K562 (cell line): ENCODE measurements around the gene SPTLC2. TPM values are rescaled to one million over a fixed set of nuclear protein-coding genes. Genes with fewer than 3 reads are reported as not detected.

ENCODE experiments used
- ATAC-seq: fragments of 200-7000 bp; cut with Tn5 transposase; 3 replicates; pipeline ENCODE4 v1.9.1; 2020; ENCODE audit warnings: moderate library complexity
- BruUV-seq: library from RNA; stranded (reverse); fragments of 400-500 nt; replicated peaks from 2 replicates; lab custom pipeline; 2021; lab: Mats Ljungman, UMichigan
- CTCF ChIA-PET: fragments of 300-600 bp; formaldehyde crosslinking; extraction: SDS; loops from one replicate; lab custom pipeline; 2021; ENCODE audit warnings: low intra/inter-chr PET ratio; lab: Yijun Ruan, JAX
- POLR2A ChIA-PET: fragments of 300-600, 350-650 bp; sonication (Branson Sonifier 250); formaldehyde crosslinking; extraction: SDS; loops from one replicate; lab custom pipeline; 2021; ENCODE audit warnings: antibody characterized with exemption, inconsistent platforms; lab: Yijun Ruan, JAX
- DNase-seq, 4 experiments: peaks; one replicate each; pipeline versions ENCODE4 v3.0.0 to v3.0.0-alpha.2; 2011 to 2018; ENCODE audit warnings: low spot score in 3 of 4, mixed read lengths in 3 of 4; ENCODE audit errors: extremely low read depth in 1 of 4
- FAIRE-seq: peaks from 2 replicates; lab custom pipeline; 2011; peaks lifted over from hg19 to GRCh38; lab: Jason Lieb, UNC
- H2AFZ ChIP-seq: 2 replicates; pipeline ENCODE4 v1.6.0; 2011; ENCODE audit warnings: low read depth, low read length, control low read depth, inconsistent platforms
- H3K27ac ChIP-seq: fragments of 200-600 bp; 3 replicates; pipeline ENCODE4 v1.8.0; 2011; ENCODE audit warnings: low read depth, mild to moderate bottlenecking, control low read depth, inconsistent platforms, low read length, moderate library complexity, mixed read lengths; ENCODE audit errors: extremely low read depth
- H3K27me3 ChIP-seq, 2 experiments: fragments of 300-600 bp in 1 of 2; 2 replicates in 1 of 2; 3 replicates in 1 of 2; pipeline versions ENCODE4 v1.6.0 to v1.8.0; 2011; ENCODE audit warnings: inconsistent platforms in 2 of 2, low read length in 2 of 2, mild to moderate bottlenecking in 1 of 2, mixed read lengths in 1 of 2, moderate library complexity in 1 of 2; ENCODE audit not compliant: control insufficient read depth in 2 of 2, insufficient read depth in 2 of 2
- H3K36me3 ChIP-seq: fragments of 300-600 bp; 3 replicates; pipeline ENCODE4 v1.8.0; 2011; ENCODE audit warnings: mild to moderate bottlenecking, low read length, inconsistent platforms; ENCODE audit not compliant: control insufficient read depth, insufficient read depth
- H3K4me1 ChIP-seq, 2 experiments: fragments of 200-600 bp in 1 of 2; replicated peaks in 1 of 2; 2 replicates in 1 of 2; 3 replicates in 1 of 2; pipeline versions ENCODE4 v1.5.1 to v1.8.0; 2011; ENCODE audit warnings: inconsistent platforms in 2 of 2, low read length in 2 of 2, mild to moderate bottlenecking in 1 of 2, mixed read lengths in 1 of 2, moderate library complexity in 1 of 2; ENCODE audit not compliant: control insufficient read depth in 2 of 2, insufficient read depth in 2 of 2
- H3K4me2 ChIP-seq: 2 replicates; pipeline ENCODE4 v1.6.1; 2011; ENCODE audit warnings: low read length, control low read depth, inconsistent platforms, mixed read lengths; ENCODE audit not compliant: insufficient read depth
- H3K4me3 ChIP-seq: fragments of 200-600 bp; sonication (generic), shearing (Covaris generic); 2 replicates; pipeline ENCODE4 v1.5.1; 2016; ENCODE audit warnings: control low read depth, inconsistent platforms
- H3K79me2 ChIP-seq: fragments of 200-600 bp; 3 replicates; pipeline ENCODE4 v1.8.0; 2011; ENCODE audit warnings: low read length, inconsistent platforms; ENCODE audit not compliant: control insufficient read depth, insufficient read depth
- H3K9ac ChIP-seq, 2 experiments: 2 replicates each; pipeline versions ENCODE4 v1.6.0 to v1.6.1; 2011; ENCODE audit warnings: low read depth in 2 of 2, low read length in 2 of 2, control low read depth in 1 of 2, inconsistent platforms in 1 of 2, mild to moderate bottlenecking in 1 of 2, mixed read lengths in 1 of 2; ENCODE audit not compliant: insufficient read depth in 1 of 2
- H3K9me1 ChIP-seq: one replicate; pipeline ENCODE4 v1.6.0; 2011; ENCODE audit warnings: inconsistent platforms, mild to moderate bottlenecking, low read length, moderate library complexity; ENCODE audit not compliant: control insufficient read depth, insufficient read depth
- H3K9me3 ChIP-seq: replicated peaks from 2 replicates; pipeline ENCODE4 v1.5.1; 2011; ENCODE audit warnings: low read depth, low read length, inconsistent platforms; ENCODE audit not compliant: control insufficient read depth, insufficient read depth
- H4K20me1 ChIP-seq: replicated peaks from 2 replicates; pipeline ENCODE4 v1.6.1; 2011; ENCODE audit warnings: low read length, inconsistent platforms, mixed read lengths; ENCODE audit not compliant: control insufficient read depth, insufficient read depth
- ESRRB ChIP-seq: fragments of 250-450 bp; sonication (Bioruptor Pico); IDR thresholded peaks from 2 replicates; pipeline ENCODE4 v1.5.0; 2020; ENCODE audit warnings: mild to moderate bottlenecking, moderate library complexity, borderline replicate concordance
- KHSRP ChIP-seq: fragments of 450-650 bp; IDR thresholded peaks from 2 replicates; pipeline ENCODE4 v1.6.1; 2017
- MLX ChIP-seq, 2 experiments: fragments of 450-650 bp in 1 of 2; sonication (generic) in 1 of 2; formaldehyde crosslinking; conservative IDR thresholded peaks; 2 replicates each; pipeline versions ENCODE4 v1.4.0 to v1.8.1; 2020 to 2022; ENCODE audit warnings: mild to moderate bottlenecking in 1 of 2, missing genetic modification reagents in 1 of 2
- MYC ChIP-seq, 2 experiments: fragments of 250-450 bp in 1 of 2; sonication (Bioruptor Pico) in 1 of 2; IDR thresholded peaks; 2 replicates each; pipeline versions ENCODE4 v1.5.1 to v1.6.1; 2012 to 2021; ENCODE audit warnings: low read depth in 2 of 2, borderline replicate concordance in 1 of 2, improper control_type of control experiment in 1 of 2, low read length in 1 of 2, mild to moderate bottlenecking in 1 of 2, moderate library complexity in 1 of 2
- RBM17 ChIP-seq: fragments of 200-400 bp; formaldehyde crosslinking; IDR thresholded peaks from 2 replicates; pipeline ENCODE4 v1.6.1; 2017; ENCODE audit warnings: low read depth, mild to moderate bottlenecking, low read length, borderline replicate concordance
- RNF2 ChIP-seq: sonication (generic); IDR thresholded peaks from 2 replicates; pipeline ENCODE4 v1.6.1; 2016
- SREBF2 ChIP-seq: sonication (generic); formaldehyde crosslinking; IDR thresholded peaks from 2 replicates; pipeline ENCODE4 v1.4.0; 2020; ENCODE audit warnings: mild to moderate bottlenecking, missing genetic modification reagents
- SUPT5H ChIP-seq: fragments of 450-650 bp; IDR thresholded peaks from 2 replicates; pipeline ENCODE4 v1.6.1; 2016
- TOE1 ChIP-seq, 2 experiments: fragments of 450-650 bp in 1 of 2; sonication (generic) in 1 of 2; formaldehyde crosslinking in 1 of 2; IDR thresholded peaks; 2 replicates each; pipeline versions ENCODE4 v1.7.1 to v1.8.0; 2016 to 2022; ENCODE audit warnings: borderline replicate concordance in 2 of 2, mild to moderate bottlenecking in 2 of 2, antibody characterized with exemption in 1 of 2, inconsistent platforms in 1 of 2, low read depth in 1 of 2, missing genetic modification reagents in 1 of 2, moderate library complexity in 1 of 2
- ZNF57 ChIP-seq: fragments of 450-650 bp; formaldehyde crosslinking; IDR thresholded peaks from 2 replicates; pipeline ENCODE4 v1.4.0; 2020; ENCODE audit warnings: mild to moderate bottlenecking, moderate library complexity
- WGBS: fragments of 100-300 bp; shearing (Covaris generic); methylation state at CpG from one replicate; pipeline ENCODE4 v1.1.6; 2016; ENCODE audit warnings: low coverage, mixed read lengths; ENCODE audit not compliant: insufficient coverage; ENCODE audit errors: missing lambda C conversion rate; 5-methylcytosine and 5-hydroxymethylcytosine counted together
- in situ Hi-C: fragments of 300-500 bp; cut with MboI; formaldehyde crosslinking; loops from 4 replicates; pipeline ENCODE4 v1.15.0; 2018; ENCODE audit warnings: inconsistent platforms, mixed read lengths
- intact Hi-C: fragments of 100-400 bp; cut with micrococcal nuclease; formaldehyde crosslinking; loops from 2 replicates; pipeline ENCODE4 v1.14.2; 2022
- polyA plus RNA-seq, 8 experiments: library from polyadenylated mRNA; depleted of rRNA in 4 of 8; stranded (reverse) in 5 of 8; unstranded in 3 of 8; fragments of >200 nt; fragmentation: Nextera tagmentation in 2 of 8; fragmentation: Illumina TruSeq in 1 of 8; extraction: Ambion mirVana in 2 of 8; extraction: Trizol in 1 of 8; gene quantifications; 2 replicates each; pipeline versions ENCODE4 v1.2.1 to v1.2.3, GENCODE V29; 2011 to 2014; ENCODE audit warnings: inconsistent platforms in 1 of 8, missing spikeins in 1 of 8
- total RNA-seq, 7 experiments: library from RNA; depleted of rRNA in 6 of 7; stranded (reverse); fragments of >200 nt in 6 of 7; fragmentation: Illumina TruSeq in 2 of 7; extraction: Trizol in 2 of 7; gene quantifications; 2 replicates each; pipeline versions ENCODE4 v1.2.1 to v1.2.3, GENCODE V29; 2011 to 2021; ENCODE audit warnings: low replicate concordance in 1 of 7

Gene SPTLC2
- total and polyA plus RNA-seq, 9 of the 15 experiments (the other 6 are each of a cell fraction or from before 2014, with no cell fraction given), result 4.5 to 30.4 (median 14.0) TPM

GRCh38 chr14:77574446-77575115 is 41.9 kb downstream of the SPTLC2 start:
- Histone ChIP-seq H3K9ac (no peak overlapping the region), H3K9me1 (no peaks in the 10 kb centered on the region), H3K79me2 (peaks cover 9% of the 10 kb centered on the region; the same call in 2 of the 3 replicates), H3K4me1 (no peaks in the 10 kb centered on the region; a peak in 1 of 5 replicates), H3K4me3 (no peak overlapping the region), H3K27ac (no peak overlapping the region), H3K27me3 (no peaks in the 10 kb centered on the region), H3K36me3 (peaks cover 32% of the 10 kb centered on the region; the same call in 2 of the 3 replicates), H3K4me2 (no peak overlapping the region), H2AFZ (no peak overlapping the region), H4K20me1 (no peaks in the 10 kb centered on the region), H3K9me3 (no peaks in the 10 kb centered on the region)
- no TSS peak for BruUV-seq
- intact Hi-C loops (no loop called here), in situ Hi-C loops (no loop called here)
- ChIA-PET CTCF (no interaction called here), POLR2A (no interaction called here)
- WGBS, result 63% methylated on average over 4 of the region's 4 CpGs
- TF ChIP-seq ZNF57 (CRISPR knock-in tag) (no peak), TOE1 (IDR thresholded peaks at IDR 0.05; ENCODE audit: borderline replicate concordance) (no peak), TOE1 (CRISPR knock-in tag; IDR thresholded peaks at IDR 0.05; ENCODE audit: borderline replicate concordance, low read depth) (no peak), ESRRB (no peak), RNF2 (no peak), KHSRP (no peak), MLX (CRISPR knock-in tag; conservative IDR thresholded peaks at IDR 0.05) (no peak), SREBF2 (CRISPR knock-in tag) (no peak), SUPT5H (no peak), RBM17 (no peak), MYC (IDR thresholded peaks at IDR 0.05; ENCODE audit: low read depth, low read length) (no peak), MYC (CRISPR knock-in tag; IDR thresholded peaks at IDR 0.05; ENCODE audit: borderline replicate concordance, low read depth) (no peak)
- no peak for DNase-seq
- ATAC-seq, result no peak
- no peak for FAIRE-seq
